SJSA1 (cell line): Measurements from ENCODE around the gene ADAMTS9. TPM values are rescaled to one million over a fixed set of nuclear protein-coding genes. Genes with fewer than 3 reads are reported as not detected.

Experiments
- DNase-seq, 2 experiments: peaks; one replicate each; pipeline ENCODE4 v3.0.0-alpha.2; 2015 to 2020; ENCODE audit warnings: low spot score in 2 of 2, low read depth in 1 of 2
- H3K27ac ChIP-seq: fragments of 250-450 bp; sonication (Bioruptor Pico); 2 replicates; pipeline ENCODE4 v1.5.1; 2020; ENCODE audit warnings: mild to moderate bottlenecking, moderate library complexity
- H3K27me3 ChIP-seq: fragments of 250-450 bp; sonication (Bioruptor Pico); replicated peaks from 2 replicates; pipeline ENCODE4 v1.5.1; 2020; ENCODE audit warnings: mild to moderate bottlenecking, moderate library complexity
- H3K36me3 ChIP-seq: fragments of 250-450 bp; sonication (Bioruptor Pico); 2 replicates; pipeline ENCODE4 v1.5.1; 2020; ENCODE audit warnings: mild to moderate bottlenecking
- H3K4me1 ChIP-seq: fragments of 250-450 bp; sonication (Bioruptor Pico); replicated peaks from 2 replicates; pipeline ENCODE4 v1.6.1; 2021; ENCODE audit warnings: mild to moderate bottlenecking
- H3K4me3 ChIP-seq: fragments of 250-450 bp; sonication (Bioruptor Pico); 2 replicates; pipeline ENCODE4 v1.5.1; 2020; ENCODE audit warnings: mild to moderate bottlenecking
- H3K9me3 ChIP-seq: fragments of 250-450 bp; sonication (Bioruptor Pico); replicated peaks from 2 replicates; pipeline ENCODE4 v1.5.1; 2020; ENCODE audit warnings: mild to moderate bottlenecking
- total RNA-seq: library from RNA; depleted of rRNA; stranded (reverse); fragments of >200 nt; shearing (Covaris generic); gene quantifications from 2 replicates; pipeline ENCODE4 v1.2.3, GENCODE V29; 2014

Gene ADAMTS9
- total RNA-seq, 1 experiment from 2014 or later = 5.6 TPM

- H3K36me3 ChIP-seq = no peaks in the 10 kb centered on the region
- H3K27ac ChIP-seq = no peak overlapping the region
- H3K4me1 ChIP-seq = peaks cover 57% of the 10 kb centered on the region
- H3K4me3 ChIP-seq = no peak overlapping the region
- no peaks in the 10 kb centered on the region for H3K27me3 ChIP-seq
- H3K9me3 ChIP-seq = no peaks in the 10 kb centered on the region
- DNase-seq = peak in 1 of 2 experiments; percentile 12
Measured at GRCh38 chr3:64578797-64579196, 109.0 kb downstream of the ADAMTS9 start.

- Histone ChIP-seq H3K4me3 (no peak overlapping the region), H3K9me3 (no peaks in the 10 kb centered on the region), H3K4me1 (peaks cover 60% of the 10 kb centered on the region), H3K36me3 (no peaks in the 10 kb centered on the region), H3K27ac (no peak overlapping the region), H3K27me3 (no peaks in the 10 kb centered on the region)
- peak in 1 of 2 experiments; percentile 4 for DNase-seq
Measured at GRCh38 chr3:64578062-64578770, 109.6 kb downstream of the ADAMTS9 start.

- Histone ChIP-seq H3K4me3 (no peak overlapping the region), H3K4me1 (peaks cover 60% of the 10 kb centered on the region), H3K27me3 (no peaks in the 10 kb centered on the region), H3K27ac (peak overlapping the region; percentile 56), H3K9me3 (no peaks in the 10 kb centered on the region), H3K36me3 (no peaks in the 10 kb centered on the region)
- peak; percentile 65 to 73 for DNase-seq
Measured at GRCh38 chr3:64576211-64576775, 111.5 kb downstream of the ADAMTS9 start.

- peak in 1 of 2 experiments; percentile 32 for DNase-seq
- Histone ChIP-seq H3K4me3 (no peak overlapping the region), H3K27me3 (no peaks in the 10 kb centered on the region), H3K36me3 (no peaks in the 10 kb centered on the region), H3K4me1 (peaks cover 53% of the 10 kb centered on the region), H3K9me3 (no peaks in the 10 kb centered on the region), H3K27ac (peak overlapping the region; percentile 56)
Measured at GRCh38 chr3:64575211-64575844, 112.5 kb downstream of the ADAMTS9 start.

- H3K9me3 ChIP-seq = no peaks in the 10 kb centered on the region
- H3K27ac ChIP-seq = no peak overlapping the region
- H3K4me1 ChIP-seq = peaks cover 41% of the 10 kb centered on the region
- no peaks in the 10 kb centered on the region for H3K36me3 ChIP-seq
- no peaks in the 10 kb centered on the region for H3K27me3 ChIP-seq
- no peak for DNase-seq
- no peak overlapping the region for H3K4me3 ChIP-seq
Measured at GRCh38 chr3:64574194-64574593, 113.6 kb downstream of the ADAMTS9 start.

GRCh38 chr3:64571982-64572381 lies 115.8 kb downstream of the ADAMTS9 start:
- no peak overlapping the region for H3K4me3 ChIP-seq
- no peaks in the 10 kb centered on the region for H3K36me3 ChIP-seq
- H3K27me3 ChIP-seq = no peaks in the 10 kb centered on the region
- DNase-seq = no peak
- no peak overlapping the region for H3K27ac ChIP-seq
- H3K9me3 ChIP-seq = no peaks in the 10 kb centered on the region
- H3K4me1 ChIP-seq = peaks cover 22% of the 10 kb centered on the region

GRCh38 chr3:64568895-64569517 lies 118.8 kb downstream of the ADAMTS9 start:
- no peaks in the 10 kb centered on the region for H3K36me3 ChIP-seq

GRCh38 chr3:64566859-64567258 lies 120.9 kb downstream of the ADAMTS9 start:
- Histone ChIP-seq H3K27ac (no peak overlapping the region), H3K9me3 (no peaks in the 10 kb centered on the region), H3K36me3 (no peaks in the 10 kb centered on the region), H3K27me3 (no peaks in the 10 kb centered on the region), H3K4me1 (no peaks in the 10 kb centered on the region), H3K4me3 (no peak overlapping the region)
- no peak for DNase-seq

More at GRCh38 chr3:64568895-64569517, 118.8 kb downstream of the ADAMTS9 start:
- Histone ChIP-seq H3K4me3 (no peak overlapping the region), H3K4me1 (peaks cover 3% of the 10 kb centered on the region; the same call in 1 of the 2 replicates), H3K27ac (no peak overlapping the region), H3K27me3 (no peaks in the 10 kb centered on the region), H3K9me3 (no peaks in the 10 kb centered on the region)
- no peak for DNase-seq

- H3K9me3 ChIP-seq = no peaks in the 10 kb centered on the region
Measured at GRCh38 chr3:64563751-64564150, 124.0 kb downstream of the ADAMTS9 start.

GRCh38 chr3:64561868-64562267 lies 125.9 kb downstream of the ADAMTS9 start:
- Histone ChIP-seq H3K4me3 (no peak overlapping the region), H3K27ac (no peak overlapping the region), H3K4me1 (no peaks in the 10 kb centered on the region), H3K9me3 (no peaks in the 10 kb centered on the region), H3K27me3 (no peaks in the 10 kb centered on the region), H3K36me3 (no peaks in the 10 kb centered on the region)
- DNase-seq = no peak

More at GRCh38 chr3:64563751-64564150, 124.0 kb downstream of the ADAMTS9 start:
- no peak overlapping the region for H3K27ac ChIP-seq
- H3K4me1 ChIP-seq = no peaks in the 10 kb centered on the region
- H3K27me3 ChIP-seq = no peaks in the 10 kb centered on the region
- H3K4me3 ChIP-seq = no peak overlapping the region
- H3K36me3 ChIP-seq = no peaks in the 10 kb centered on the region
- no peak for DNase-seq

- no peaks in the 10 kb centered on the region for H3K4me1 ChIP-seq
- H3K27me3 ChIP-seq = no peaks in the 10 kb centered on the region
- no peak for DNase-seq
- H3K27ac ChIP-seq = no peak overlapping the region
- H3K9me3 ChIP-seq = no peaks in the 10 kb centered on the region
- H3K4me3 ChIP-seq = no peak overlapping the region
- no peaks in the 10 kb centered on the region for H3K36me3 ChIP-seq
Measured at GRCh38 chr3:64561325-64561843, 126.4 kb downstream of the ADAMTS9 start.

GRCh38 chr3:64560791-64561190 lies 127.0 kb downstream of the ADAMTS9 start:
- H3K4me3 ChIP-seq = no peak overlapping the region
- no peaks in the 10 kb centered on the region for H3K4me1 ChIP-seq
- no peaks in the 10 kb centered on the region for H3K27me3 ChIP-seq
- H3K36me3 ChIP-seq = no peaks in the 10 kb centered on the region
- DNase-seq = no peak
- no peaks in the 10 kb centered on the region for H3K9me3 ChIP-seq
- H3K27ac ChIP-seq = no peak overlapping the region

- no peak overlapping the region for H3K27ac ChIP-seq
- no peak for DNase-seq
Measured at GRCh38 chr3:64559588-64559987, 128.2 kb downstream of the ADAMTS9 start.

More at GRCh38 chr3:64559588-64559987, 128.2 kb downstream of the ADAMTS9 start:
- H3K36me3 ChIP-seq = no peaks in the 10 kb centered on the region
- H3K4me3 ChIP-seq = no peak overlapping the region
- no peaks in the 10 kb centered on the region for H3K4me1 ChIP-seq
- no peaks in the 10 kb centered on the region for H3K9me3 ChIP-seq
- H3K27me3 ChIP-seq = no peaks in the 10 kb centered on the region
